Gastrocnemius medialis (tissue), 4 donors: ENCODE measurements around the gene KLF15. TPM values are rescaled to one million over a fixed set of nuclear protein-coding genes. Genes with fewer than 3 reads are reported as not detected.

ENCODE experiments used
- ATAC-seq, 2 donors: fragments of 150-250 bp; one replicate each; pipeline ENCODE4 v1.9.1; 2016
- DNase-seq, 2 donors: peaks; one replicate each; pipeline ENCODE4 v3.0.0-alpha.2; 2019
- H3K27ac ChIP-seq, 4 donors: fragments of 200-600 bp; sonication (generic); 1 replicate in 1 of 4; 2 replicates in 3 of 4; pipeline ENCODE4 v1.5.1; 2016 to 2018; ENCODE audit warnings: mild to moderate bottlenecking in 2 of 4, moderate library complexity in 1 of 4
- H3K27me3 ChIP-seq, 3 donors: fragments of 200-600 bp; sonication (generic) in 2 of 3; 1 replicate in 1 of 3; 2 replicates in 2 of 3; pipeline versions ENCODE4 v1.5.1 to v1.6.0; 2016 to 2019; ENCODE audit warnings: mild to moderate bottlenecking in 1 of 3, moderate library complexity in 1 of 3
- H3K36me3 ChIP-seq, 2 donors: fragments of 200-600 bp; sonication (generic) in 1 of 2; one replicate each; pipeline ENCODE4 v1.5.1; 2017 to 2018
- H3K4me1 ChIP-seq, 2 donors: fragments of 200-600 bp; sonication (generic) in 1 of 2; one replicate each; pipeline ENCODE4 v1.5.1; 2016 to 2017; ENCODE audit warnings: mild to moderate bottlenecking in 2 of 2
- H3K4me3 ChIP-seq, 4 donors: fragments of 200-600 bp; sonication (generic) in 3 of 4; 1 replicate in 1 of 4; 2 replicates in 3 of 4; pipeline ENCODE4 v1.5.1; 2016 to 2019; ENCODE audit warnings: mild to moderate bottlenecking in 2 of 4
- H3K9me3 ChIP-seq, 3 donors: fragments of 200-600 bp; sonication (generic) in 2 of 3; 1 replicate in 1 of 3; 2 replicates in 2 of 3; pipeline ENCODE4 v1.5.1; 2016 to 2019
- POLR2A ChIP-seq, 2 donors: fragments of 450-650 bp; IDR thresholded peaks; one replicate each; pipeline ENCODE4 v1.6.1; 2017; ENCODE audit warnings: antibody characterized with exemption in 2 of 2, mild to moderate bottlenecking in 2 of 2, moderate library complexity in 2 of 2
- in situ Hi-C, 4 donors: fragments of 200-750 bp; cut with MboI; loops; one replicate each; pipeline versions ENCODE4 v1.15.0 to v1.8.0; 2017; ENCODE audit warnings: low sequenced_read_pairs in 4 of 4
- intact Hi-C: fragments of 100-400 bp; cut with DNase I; formaldehyde crosslinking; loops from one replicate; pipeline ENCODE4 v1.15.1; 2023; ENCODE audit warnings: low total_unique reads
- total RNA-seq, 4 donors: library from RNA; depleted of rRNA; stranded (reverse); fragments of >200 nt; gene quantifications; one replicate each; pipeline versions ENCODE4 v1.1.0 to v1.2.3, GENCODE V29; 2016
- TF ChIP-seq, protein P1 (sequence below), 5 experiments: fragments of 450-650 bp in 3 of 5; fragments of 200-600 bp in 2 of 5; sonication (generic) in 2 of 5; IDR thresholded peaks in 4 of 5; conservative IDR thresholded peaks in 1 of 5; 1 replicate in 4 of 5; 2 replicates in 1 of 5; pipeline ENCODE4 v1.5.1; 2016 to 2019; ENCODE audit warnings: antibody characterized with exemption in 5 of 5, mild to moderate bottlenecking in 3 of 5, moderate library complexity in 3 of 5

KLF15 gene
- total RNA-seq, 4 donors from 2014 or later = 75.1 to 157 (median 106) TPM

DNA sequence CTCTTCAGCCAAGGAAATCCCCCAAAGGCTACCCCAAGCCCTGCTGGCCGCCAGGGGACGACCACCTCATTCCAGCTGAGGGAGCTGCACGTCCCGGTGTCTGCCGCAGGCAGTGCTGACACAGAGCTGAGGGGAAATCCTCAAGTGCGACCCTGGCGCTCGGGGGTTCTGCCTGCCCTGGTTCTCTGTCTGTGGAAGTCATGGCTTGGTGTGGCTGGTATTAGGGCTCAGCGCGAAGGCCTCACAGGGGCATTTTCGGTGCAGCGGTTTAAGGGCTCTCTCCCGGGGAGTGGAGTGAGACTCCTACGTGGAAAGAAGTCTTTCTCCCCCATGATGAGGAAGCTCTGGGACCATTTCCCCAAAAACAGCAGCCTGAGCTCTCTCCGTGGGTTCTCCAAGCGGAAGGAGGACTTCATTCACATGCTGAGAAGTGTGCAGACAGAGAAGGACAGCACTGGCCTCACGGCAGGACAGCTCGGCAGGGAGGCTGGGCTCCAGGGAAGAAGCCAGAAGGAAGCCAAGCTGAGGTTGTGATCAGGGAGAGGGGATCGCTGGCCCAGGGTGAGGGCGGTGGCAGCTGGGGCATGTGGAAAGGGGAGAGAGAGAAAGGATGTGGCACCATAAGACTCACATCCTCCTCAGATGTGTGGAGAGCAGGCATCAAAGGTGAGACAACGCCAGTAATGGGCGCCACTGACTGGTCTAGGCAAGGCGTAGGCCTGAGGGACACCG, 48.6 kb downstream of the KLF15 start:
- intact Hi-C loops (no loop called here), in situ Hi-C loops (no loop called here)
- TF ChIP-seq, protein P1, sequence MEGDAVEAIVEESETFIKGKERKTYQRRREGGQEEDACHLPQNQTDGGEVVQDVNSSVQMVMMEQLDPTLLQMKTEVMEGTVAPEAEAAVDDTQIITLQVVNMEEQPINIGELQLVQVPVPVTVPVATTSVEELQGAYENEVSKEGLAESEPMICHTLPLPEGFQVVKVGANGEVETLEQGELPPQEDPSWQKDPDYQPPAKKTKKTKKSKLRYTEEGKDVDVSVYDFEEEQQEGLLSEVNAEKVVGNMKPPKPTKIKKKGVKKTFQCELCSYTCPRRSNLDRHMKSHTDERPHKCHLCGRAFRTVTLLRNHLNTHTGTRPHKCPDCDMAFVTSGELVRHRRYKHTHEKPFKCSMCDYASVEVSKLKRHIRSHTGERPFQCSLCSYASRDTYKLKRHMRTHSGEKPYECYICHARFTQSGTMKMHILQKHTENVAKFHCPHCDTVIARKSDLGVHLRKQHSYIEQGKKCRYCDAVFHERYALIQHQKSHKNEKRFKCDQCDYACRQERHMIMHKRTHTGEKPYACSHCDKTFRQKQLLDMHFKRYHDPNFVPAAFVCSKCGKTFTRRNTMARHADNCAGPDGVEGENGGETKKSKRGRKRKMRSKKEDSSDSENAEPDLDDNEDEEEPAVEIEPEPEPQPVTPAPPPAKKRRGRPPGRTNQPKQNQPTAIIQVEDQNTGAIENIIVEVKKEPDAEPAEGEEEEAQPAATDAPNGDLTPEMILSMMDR (IDR thresholded peaks at IDR 0.05 in 4 of 5, conservative IDR thresholded peaks at IDR 0.05 in 1 of 5) = no peak
- Histone ChIP-seq H3K36me3 (no peaks in the 10 kb centered on the region), H3K4me3 (no peak overlapping the region), H3K9me3 (no peaks in the 10 kb centered on the region), H3K27ac (no peak overlapping the region), H3K4me1 (no peaks in the 10 kb centered on the region), H3K27me3 (no peaks in the 10 kb centered on the region)
- DNase-seq (no peak), ATAC-seq (no peak)

DNA sequence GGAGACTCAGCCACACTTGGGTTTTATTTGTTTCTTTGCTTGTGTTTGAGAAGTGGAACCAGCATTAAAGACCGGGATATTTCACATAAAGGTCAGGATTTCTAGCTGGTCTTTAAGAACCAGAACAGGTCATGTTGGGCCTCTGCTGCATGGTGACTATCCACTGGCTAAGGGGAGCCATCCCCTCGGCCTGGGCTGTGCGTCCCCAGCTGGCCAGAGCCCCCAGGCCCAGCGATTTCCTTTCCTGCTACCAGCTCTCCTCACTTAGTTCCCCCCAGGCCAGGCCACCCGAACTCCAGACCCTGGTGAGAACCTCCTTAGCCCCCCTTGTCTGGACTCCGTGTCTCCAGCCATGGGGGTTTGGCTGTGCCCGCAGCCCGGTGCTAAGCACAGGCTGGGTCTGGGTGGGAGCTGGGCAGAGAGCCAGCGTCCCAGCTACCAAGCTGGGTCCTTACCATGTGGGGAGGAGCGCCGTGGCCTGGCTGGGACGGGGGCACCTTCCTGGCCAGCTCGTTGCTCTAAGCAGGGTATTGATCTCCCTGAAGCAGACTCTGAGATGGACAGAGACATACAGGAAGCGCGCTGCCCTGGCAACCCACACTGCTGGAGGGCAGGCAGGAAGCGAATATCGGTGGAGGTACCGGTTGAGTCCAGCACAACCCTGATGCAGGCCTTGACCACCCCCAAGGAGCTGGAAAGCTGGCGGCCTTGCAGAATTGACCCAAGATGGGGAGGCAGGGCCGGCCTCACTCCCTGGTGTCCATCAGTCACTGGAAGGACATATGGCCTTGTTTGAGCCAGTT, 49.4 kb downstream of the KLF15 start:
- H3K4me1 ChIP-seq = no peaks in the 10 kb centered on the region
- no peak overlapping the region for H3K27ac ChIP-seq
- DNase-seq (no peak), ATAC-seq (no peak)
- intact Hi-C loops = no loop called here
- no peak for TF ChIP-seq POLR2A (IDR thresholded peaks at IDR 0.05)
- TF ChIP-seq, protein P1 (IDR thresholded peaks at IDR 0.05 in 4 of 5, conservative IDR thresholded peaks at IDR 0.05 in 1 of 5) = no peak
- H3K4me3 ChIP-seq = no peak overlapping the region
- in situ Hi-C loops = no loop called here
- H3K27me3 ChIP-seq = no peaks in the 10 kb centered on the region
- no peaks in the 10 kb centered on the region for H3K36me3 ChIP-seq
- no peaks in the 10 kb centered on the region for H3K9me3 ChIP-seq

DNA sequence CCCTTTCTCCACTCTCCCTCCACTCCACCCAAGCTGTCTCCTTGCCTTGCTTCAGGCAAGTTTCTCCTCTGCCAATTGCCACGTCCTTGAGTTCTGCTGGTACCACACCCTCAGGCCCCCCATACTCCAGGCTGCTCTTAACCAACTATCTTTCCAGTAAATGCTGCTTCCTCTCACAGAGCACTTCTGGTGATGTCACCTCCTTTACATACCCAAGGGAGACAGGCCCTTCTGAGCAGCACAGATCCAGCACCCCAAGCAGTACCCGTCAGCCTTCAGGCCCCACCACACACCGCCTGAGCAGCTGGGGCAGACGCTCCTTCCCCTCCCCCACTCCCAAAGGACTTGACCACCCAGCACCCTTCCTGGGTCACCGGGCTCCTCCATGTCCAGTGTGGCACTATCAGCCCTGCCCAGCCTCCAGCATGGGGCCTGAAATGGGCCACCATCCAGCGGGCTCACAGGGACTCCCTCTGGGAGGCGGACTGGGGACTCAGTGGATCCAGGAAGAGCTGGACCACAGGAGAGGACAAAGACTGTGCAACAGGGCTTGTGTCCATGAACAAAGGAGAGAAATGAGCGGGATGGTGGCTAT, 50.2 kb downstream of the KLF15 start:
- ATAC-seq (no peak), DNase-seq (no peak)

GRCh38 chr3:126306397-126306796, 50.8 kb downstream of the KLF15 start:
- H3K27ac ChIP-seq = no peak overlapping the region
- H3K4me3 ChIP-seq = no peak overlapping the region
- TF ChIP-seq POLR2A (IDR thresholded peaks at IDR 0.05) = no peak
- TF ChIP-seq, protein P1 (IDR thresholded peaks at IDR 0.05 in 4 of 5, conservative IDR thresholded peaks at IDR 0.05 in 1 of 5) = no peak
- no peaks in the 10 kb centered on the region for H3K4me1 ChIP-seq
- H3K9me3 ChIP-seq = no peaks in the 10 kb centered on the region
- no peaks in the 10 kb centered on the region for H3K27me3 ChIP-seq
- H3K36me3 ChIP-seq = no peaks in the 10 kb centered on the region
- DNase-seq (no peak), ATAC-seq (no peak)
- in situ Hi-C loops (no loop called here), intact Hi-C loops (no loop called here)

More for the DNA sequence above, 50.2 kb downstream of the KLF15 start:
- no peaks in the 10 kb centered on the region for H3K36me3 ChIP-seq
- in situ Hi-C loops (no loop called here), intact Hi-C loops (no loop called here)
- H3K4me1 ChIP-seq = no peaks in the 10 kb centered on the region
- no peaks in the 10 kb centered on the region for H3K27me3 ChIP-seq
- no peak for TF ChIP-seq POLR2A (IDR thresholded peaks at IDR 0.05)
- no peak overlapping the region for H3K27ac ChIP-seq
- H3K9me3 ChIP-seq = no peaks in the 10 kb centered on the region
- no peak overlapping the region for H3K4me3 ChIP-seq

DNA sequence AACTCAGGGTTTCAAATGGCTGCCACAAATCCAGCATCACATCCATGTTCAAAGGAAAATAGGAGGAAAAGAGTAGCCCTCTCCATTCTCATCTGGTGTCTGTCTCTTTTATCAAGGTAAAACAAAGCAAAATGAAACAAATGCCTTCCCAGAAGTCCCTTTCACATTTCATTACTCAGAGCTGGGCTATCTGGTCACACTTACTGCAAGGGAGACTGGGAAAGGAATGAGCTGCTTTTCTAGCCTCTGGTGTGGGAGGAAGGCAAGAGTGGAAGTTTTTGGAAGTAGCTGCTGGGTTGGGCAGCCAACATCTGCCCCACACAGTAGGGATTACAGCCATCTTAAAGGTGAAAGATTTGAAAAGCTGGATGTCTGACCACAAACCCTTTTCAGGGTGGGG, 51.8 kb downstream of the KLF15 start:
- Histone ChIP-seq H3K4me3 (no peak overlapping the region), H3K9me3 (no peaks in the 10 kb centered on the region), H3K27me3 (no peaks in the 10 kb centered on the region), H3K27ac (no peak overlapping the region), H3K36me3 (no peaks in the 10 kb centered on the region), H3K4me1 (no peaks in the 10 kb centered on the region)
- DNase-seq (no peak), ATAC-seq (no peak)
- in situ Hi-C loops (no loop called here), intact Hi-C loops (no loop called here)
- TF ChIP-seq, protein P1 (IDR thresholded peaks at IDR 0.05 in 4 of 5, conservative IDR thresholded peaks at IDR 0.05 in 1 of 5) = no peak
- no peak for TF ChIP-seq POLR2A (IDR thresholded peaks at IDR 0.05)
